Smooth muscle cell of the coronary artery (primary cell): ENCODE measurements around the gene DKK3. TPM values are rescaled to one million over a fixed set of nuclear protein-coding genes. Genes with fewer than 3 reads are reported as not detected.

Experiments used
- total RNA-seq: library from RNA; depleted of rRNA; stranded (reverse); fragments of >200 nt; gene quantifications from 2 replicates; pipeline ENCODE4 v1.2.3, GENCODE V29; 2014; ENCODE audit warnings: low replicate concordance

The DKK3 gene
- 129 and 293 TPM in 2 replicates for total RNA-seq

DNA sequence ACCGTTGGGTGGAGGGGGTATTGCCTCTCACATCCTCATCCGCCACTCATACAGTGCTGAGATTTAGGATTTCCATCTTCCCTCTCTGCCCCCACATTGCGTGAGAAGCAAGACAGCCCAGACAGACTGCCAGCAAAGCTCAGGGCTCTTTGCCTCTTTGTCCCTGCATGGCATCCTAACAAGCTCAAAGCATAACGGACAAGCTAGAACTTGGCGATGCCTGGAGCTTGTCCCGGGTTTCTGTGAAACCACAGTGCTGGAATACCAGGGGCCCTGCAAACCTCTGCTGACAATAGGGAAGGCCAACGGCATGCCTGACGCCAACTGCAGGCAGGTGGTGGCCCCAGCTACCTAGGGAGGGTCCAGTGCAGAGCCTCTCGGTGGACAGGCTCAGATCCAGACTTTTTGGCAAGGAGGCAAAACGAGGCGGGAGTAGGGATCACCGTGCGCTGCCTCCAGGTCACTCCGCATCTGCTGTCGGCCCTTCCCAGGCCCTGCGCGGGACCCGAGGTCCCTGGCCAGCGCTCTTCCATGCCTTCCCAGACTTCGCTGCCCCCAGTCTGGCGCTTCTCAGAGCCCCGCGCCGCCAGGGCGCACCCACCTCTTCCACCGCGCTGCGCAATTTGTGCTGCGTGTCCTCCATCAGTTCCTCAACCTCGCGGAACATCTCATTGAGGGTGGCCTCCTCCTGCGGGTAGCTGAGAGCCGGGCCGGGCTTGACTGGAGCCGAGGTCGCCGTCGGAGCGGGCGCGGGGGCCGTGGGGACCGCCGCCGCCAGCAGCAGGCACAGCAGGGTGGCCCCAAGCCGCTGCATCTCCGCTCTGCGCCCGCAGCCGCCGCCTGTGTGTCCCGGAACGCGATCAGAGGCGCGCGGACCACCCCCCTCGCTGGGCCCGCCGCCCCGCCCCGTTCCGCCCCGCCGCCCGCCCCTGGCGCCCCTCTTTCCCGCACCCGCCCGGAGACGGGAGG lies at the start of gene DKK3:
Gene DKK3 (minus strand): TSS at position 858 of the 969 bp plus-strand sequence. CDS start 44 bp downstream, at position 814.

Other genes starting within 250 kb of the DKK3 start
- gene USP47, start 166.7 kb downstream of the DKK3 start, total RNA-seq: 43.4 and 65.1 TPM in 2 replicates
- gene MICAL2, start 102.0 kb upstream of the DKK3 start, total RNA-seq: 74.5 and 898 TPM in 2 replicates